Osteocyte (in vitro differentiated cells): ENCODE data around the gene EIF6. TPM values are rescaled to one million over a fixed set of nuclear protein-coding genes. Genes with fewer than 3 reads are reported as not detected.

Source experiments
- DNase-seq: peaks from one replicate; pipeline ENCODE4 v3.0.0; 2021; ENCODE audit warnings: mixed read lengths; ENCODE audit not compliant: unreplicated experiment; ENCODE audit errors: extremely low spot score
- H3K27ac Mint-ChIP-seq: one replicate; pipeline ENCODE4 v1.8.0; 2021; ENCODE audit warnings: mild to moderate bottlenecking, mixed read lengths; ENCODE audit not compliant: unreplicated experiment
- H3K27me3 Mint-ChIP-seq: one replicate; pipeline ENCODE4 v1.8.0; 2021; ENCODE audit warnings: mixed read lengths; ENCODE audit not compliant: unreplicated experiment
- H3K36me3 Mint-ChIP-seq: one replicate; pipeline ENCODE4 v1.8.0; 2021; ENCODE audit warnings: mixed read lengths; ENCODE audit not compliant: unreplicated experiment
- H3K4me1 Mint-ChIP-seq: one replicate; pipeline ENCODE4 v1.8.0; 2021; ENCODE audit warnings: mixed read lengths; ENCODE audit not compliant: unreplicated experiment
- H3K4me3 Mint-ChIP-seq: one replicate; pipeline ENCODE4 v1.8.0; 2021; ENCODE audit warnings: mild to moderate bottlenecking, moderate library complexity, mixed read lengths; ENCODE audit not compliant: unreplicated experiment
- H3K9me3 Mint-ChIP-seq: one replicate; pipeline ENCODE4 v1.8.0; 2021; ENCODE audit warnings: mixed read lengths; ENCODE audit not compliant: unreplicated experiment
- CTCF ChIP-seq: fragments of 200-600 bp; sonication (generic); IDR thresholded peaks from 2 replicates; pipeline ENCODE4 v1.5.0; 2021; ENCODE audit warnings: antibody characterized with exemption, mild to moderate bottlenecking, moderate library complexity
- total RNA-seq: library from RNA; stranded (reverse); gene quantifications from 2 replicates; pipeline ENCODE4 v1.2.1, GENCODE V29; 2021

The EIF6 gene
- total RNA-seq, 1 donor from 2014 or later, result 131 TPM

GRCh38 chr20:35328689-35329088 lies 44.1 kb upstream of the EIF6 start:
- no peaks in the 10 kb centered on the region for H3K27me3 Mint-ChIP-seq
- no peak overlapping the region for H3K4me3 Mint-ChIP-seq
- peaks cover 54% of the 10 kb centered on the region for H3K4me1 Mint-ChIP-seq
- H3K36me3 Mint-ChIP-seq, result peaks cover 6% of the 10 kb centered on the region
- TF ChIP-seq CTCF, result no peak
- H3K9me3 Mint-ChIP-seq, result no peaks in the 10 kb centered on the region
- no peak for DNase-seq
- no peak overlapping the region for H3K27ac Mint-ChIP-seq

GRCh38 chr20:35328095-35328685 lies 43.6 kb upstream of the EIF6 start:
- Mint-ChIP-seq H3K4me3 (no peak overlapping the region), H3K4me1 (peaks cover 50% of the 10 kb centered on the region), H3K36me3 (peaks cover 5% of the 10 kb centered on the region), H3K27ac (no peak overlapping the region), H3K9me3 (no peaks in the 10 kb centered on the region), H3K27me3 (no peaks in the 10 kb centered on the region)
- TF ChIP-seq CTCF, result no peak
- DNase-seq, result no peak

GRCh38 chr20:35327074-35327976 lies 42.8 kb upstream of the EIF6 start:
- H3K4me3 Mint-ChIP-seq, result no peak overlapping the region
- H3K9me3 Mint-ChIP-seq, result no peaks in the 10 kb centered on the region
- peak overlapping the region; percentile 83 for H3K27ac Mint-ChIP-seq
- H3K36me3 Mint-ChIP-seq, result peaks cover 5% of the 10 kb centered on the region
- TF ChIP-seq CTCF, result no peak
- DNase-seq, result no peak
- H3K27me3 Mint-ChIP-seq, result no peaks in the 10 kb centered on the region
- peaks cover 51% of the 10 kb centered on the region for H3K4me1 Mint-ChIP-seq

GRCh38 chr20:35326740-35327073 lies 42.1 kb upstream of the EIF6 start:
- DNase-seq, result no peak
- Mint-ChIP-seq H3K27me3 (no peaks in the 10 kb centered on the region), H3K4me3 (no peak overlapping the region), H3K9me3 (no peaks in the 10 kb centered on the region), H3K4me1 (peaks cover 55% of the 10 kb centered on the region), H3K36me3 (peaks cover 5% of the 10 kb centered on the region), H3K27ac (peak overlapping the region; percentile 83)
- no peak for TF ChIP-seq CTCF

GRCh38 chr20:35326021-35326739 lies 41.6 kb upstream of the EIF6 start:
- H3K36me3 Mint-ChIP-seq, result peaks cover 5% of the 10 kb centered on the region
- H3K4me3 Mint-ChIP-seq, result no peak overlapping the region
- H3K4me1 Mint-ChIP-seq, result peaks cover 58% of the 10 kb centered on the region

More at GRCh38 chr20:35326021-35326739, 41.6 kb upstream of the EIF6 start:
- TF ChIP-seq CTCF, result no peak
- no peak for DNase-seq
- no peaks in the 10 kb centered on the region for H3K27me3 Mint-ChIP-seq
- no peaks in the 10 kb centered on the region for H3K9me3 Mint-ChIP-seq
- peak overlapping the region; percentile 83 for H3K27ac Mint-ChIP-seq
